HepG2 (cell line): ENCODE results near the gene CLPSL2. TPM values are rescaled to one million over a fixed set of nuclear protein-coding genes. Genes with fewer than 3 reads are reported as not detected.

Source experiments
- ATAC-seq: fragments of 200-7000 bp; cut with Tn5 transposase; 3 replicates; pipeline ENCODE4 v1.9.1; 2020; ENCODE audit warnings: mild to moderate bottlenecking, moderate library complexity
- BruUV-seq: library from RNA; stranded (reverse); fragments of 400-500 nt; replicated peaks from 2 replicates; lab custom pipeline; 2021; lab: Mats Ljungman, UMichigan
- CTCF ChIA-PET: fragments of 300-600 bp; formaldehyde crosslinking; extraction: SDS; loops from one replicate; lab custom pipeline; 2021; ENCODE audit warnings: low total read pairs, inconsistent platforms, low intra/inter-chr PET ratio; lab: Yijun Ruan, JAX
- POLR2A ChIA-PET: fragments of 350-600 bp; sonication (Branson Sonifier 250); formaldehyde crosslinking; loops from one replicate; lab custom pipeline; 2020; ENCODE audit warnings: antibody characterized with exemption, inconsistent platforms; lab: Yijun Ruan, JAX
- DNase-seq: peaks from one replicate; pipeline ENCODE4 v3.0.0-alpha.2; 2015; ENCODE audit warnings: low spot score
- FAIRE-seq: peaks from 3 replicates; lab custom pipeline; 2011; peaks lifted over from hg19 to GRCh38; lab: Jason Lieb, UNC
- H2AFZ ChIP-seq: one replicate; pipeline ENCODE4 v1.6.1; 2011; ENCODE audit warnings: low read length, inconsistent platforms
- H3K27ac ChIP-seq: fragments of 300-600 bp; 3 replicates; pipeline ENCODE4 v1.8.0; 2011; ENCODE audit warnings: mixed run types, mild to moderate bottlenecking, mixed read lengths, low read length, inconsistent platforms; ENCODE audit not compliant: insufficient read depth; ENCODE audit errors: extremely low read length
- H3K27me3 ChIP-seq, 2 experiments: fragments of 200-600 bp in 1 of 2; 2 replicates in 1 of 2; 3 replicates in 1 of 2; pipeline versions ENCODE4 v1.6.0 to v1.8.0; 2011; ENCODE audit warnings: low read length in 2 of 2, mild to moderate bottlenecking in 2 of 2, moderate library complexity in 2 of 2, inconsistent platforms in 1 of 2; ENCODE audit not compliant: insufficient read depth in 2 of 2, control insufficient read depth in 1 of 2
- H3K36me3 ChIP-seq, 2 experiments: fragments of 200-600 bp in 1 of 2; replicated peaks in 1 of 2; 2 replicates in 1 of 2; 3 replicates in 1 of 2; pipeline versions ENCODE4 v1.5.1 to v1.8.0; 2011; ENCODE audit warnings: low read length in 2 of 2, inconsistent platforms in 1 of 2; ENCODE audit not compliant: insufficient read depth in 2 of 2, control insufficient read depth in 1 of 2
- H3K4me1 ChIP-seq: 2 replicates; pipeline ENCODE4 v1.5.1; 2012; ENCODE audit warnings: low read length, inconsistent platforms; ENCODE audit not compliant: insufficient read depth
- H3K4me2 ChIP-seq: 2 replicates; pipeline ENCODE4 v1.6.0; 2011; ENCODE audit warnings: low read depth, low read length, inconsistent platforms
- H3K4me3 ChIP-seq, 3 experiments: fragments of 200-600 bp in 1 of 3; sonication (generic), shearing (Covaris generic) in 1 of 3; replicated peaks in 1 of 3; 2 replicates each; pipeline ENCODE4 v1.5.1; 2011 to 2016; ENCODE audit warnings: low read length in 3 of 3, inconsistent platforms in 2 of 3, low read depth in 2 of 3, mild to moderate bottlenecking in 2 of 3, control low read depth in 1 of 3, mixed read lengths in 1 of 3; ENCODE audit not compliant: insufficient read depth in 1 of 3
- H3K79me2 ChIP-seq: one replicate; pipeline ENCODE4 v1.6.1; 2011; ENCODE audit warnings: low read length, inconsistent platforms; ENCODE audit not compliant: insufficient read depth
- H3K9ac ChIP-seq: 2 replicates; pipeline ENCODE4 v1.6.0; 2011; ENCODE audit warnings: mild to moderate bottlenecking, low read depth, low read length, inconsistent platforms; ENCODE audit not compliant: insufficient read depth
- H3K9me3 ChIP-seq: 2 replicates; pipeline ENCODE4 v1.5.1; 2012; ENCODE audit warnings: mild to moderate bottlenecking, low read length
- H4K20me1 ChIP-seq: 2 replicates; pipeline ENCODE4 v1.6.0; 2011; ENCODE audit warnings: inconsistent platforms, mild to moderate bottlenecking, low read length, moderate library complexity; ENCODE audit not compliant: insufficient read depth
- CREM ChIP-seq, 2 experiments: sonication (generic) in 1 of 2; formaldehyde crosslinking in 1 of 2; IDR thresholded peaks; 2 replicates each; pipeline versions ENCODE4 v1.4.0 to v1.6.1; 2016 to 2020; ENCODE audit warnings: antibody characterized with exemption in 1 of 2, mild to moderate bottlenecking in 1 of 2, missing genetic modification reagents in 1 of 2
- KMT2A ChIP-seq: sonication (generic); formaldehyde crosslinking; IDR thresholded peaks from 2 replicates; pipeline ENCODE4 v1.4.0; 2020; ENCODE audit warnings: missing genetic modification reagents
- WGBS: methylation state at CpG from one replicate; pipeline ENCODE4 v1.1.6; 2017; ENCODE audit warnings: low lambda C conversion rate; 5-methylcytosine and 5-hydroxymethylcytosine counted together
- in situ Hi-C: cut with HindIII; loops from 2 replicates; pipeline ENCODE4 v1.10.0; 2017; ENCODE audit warnings: low pct_unique_long_range_greater_than_20kb; ENCODE audit not compliant: extremely low pct_ligation_motif_present
- intact Hi-C: fragments of 100-400 bp; cut with micrococcal nuclease; formaldehyde crosslinking; loops from one replicate; pipeline ENCODE4 v1.10.0; 2022; ENCODE audit not compliant: unreplicated experiment
- polyA plus RNA-seq, 8 experiments: library from polyadenylated mRNA; depleted of rRNA in 3 of 8; stranded (reverse) in 7 of 8; unstranded in 1 of 8; fragments of >200 nt; fragmentation: Illumina TruSeq in 4 of 8; extraction: Trizol in 4 of 8; gene quantifications; 2 replicates each; pipeline versions ENCODE4 v1.2.1 to v1.2.3, GENCODE V29; 2011 to 2016; ENCODE audit warnings: low read depth in 4 of 8, missing spikeins in 1 of 8, mixed read lengths in 1 of 8; ENCODE audit not compliant: insufficient read depth in 1 of 8
- total RNA-seq, 5 experiments: library from RNA; depleted of rRNA; stranded (reverse); fragments of >200 nt; fragmentation: Illumina TruSeq; extraction: Trizol; gene quantifications; 2 replicates each; pipeline ENCODE4 v1.2.3, GENCODE V29; 2016; ENCODE audit warnings: low read depth in 1 of 5
- TF ChIP-seq, protein P1 (sequence below): sonication (generic); formaldehyde crosslinking; IDR thresholded peaks from 2 replicates; pipeline ENCODE4 v1.5.1; 2020; ENCODE audit warnings: mild to moderate bottlenecking, missing genetic modification reagents

The CLPSL2 gene
- total and polyA plus RNA-seq, 2 of the 13 experiments (the other 11 are each of a cell fraction or from before 2014, with no cell fraction given), result not detected

DNA sequence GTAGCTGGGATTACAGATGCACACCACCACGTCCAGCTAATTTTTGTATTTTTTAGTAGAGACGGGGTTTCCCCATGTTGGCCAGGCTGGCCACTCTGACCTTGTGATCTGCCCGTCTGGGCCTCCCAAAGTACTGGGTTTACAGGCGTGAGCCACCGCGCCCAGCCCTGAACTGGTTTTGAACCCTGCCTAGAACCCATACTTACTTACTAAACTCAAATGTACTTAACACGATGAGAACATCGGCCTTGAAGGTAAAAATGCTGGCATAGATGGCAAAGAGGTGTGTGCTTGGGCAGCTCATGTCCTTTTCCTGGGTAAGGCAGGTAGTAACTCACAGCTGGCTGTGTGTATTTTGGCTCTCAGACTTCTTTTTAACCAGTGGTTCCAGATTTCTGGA, 42.8 kb upstream of the CLPSL2 start:
- in situ Hi-C loops, result loop anchor here (10.0 kb wide), 1 partner anchor 419 kb away; no protein-coding TSS in a partner anchor

More for the DNA sequence above, 42.8 kb upstream of the CLPSL2 start:
- POLR2A ChIA-PET, result no interaction called here
- Histone ChIP-seq H3K4me3 (no peak overlapping the region), H3K4me1 (peaks cover 69% of the 10 kb centered on the region), H2AFZ (no peak overlapping the region), H3K9ac (no peak overlapping the region), H3K79me2 (no peaks in the 10 kb centered on the region), H3K36me3 (no peaks in the 10 kb centered on the region), H3K4me2 (no peak overlapping the region), H3K9me3 (no peaks in the 10 kb centered on the region), H3K27me3 (no peaks in the 10 kb centered on the region), H3K27ac (no peak overlapping the region), H4K20me1 (no peaks in the 10 kb centered on the region)
- intact Hi-C loops, result loop anchor here (10.0 kb wide), 1 partner anchor 439 kb away; the partner anchor contains the start of gene DEF6
- WGBS, result 82% methylated on average over 8 of the region's 8 CpGs
- DNase-seq (no peak), FAIRE-seq (no peak)
- BruUV-seq, result no TSS peak
- CTCF ChIA-PET, result interaction anchor here (5.0 kb wide), 1 partner anchor 150 kb away, joined by 131 read pairs; no protein-coding TSS in a partner anchor
- TF ChIP-seq KMT2A (CRISPR knock-in tag) (no peak), CREM (IDR thresholded peaks at IDR 0.05) (no peak), CREM (CRISPR knock-in tag; IDR thresholded peaks at IDR 0.05) (no peak)
- TF ChIP-seq, protein P1, sequence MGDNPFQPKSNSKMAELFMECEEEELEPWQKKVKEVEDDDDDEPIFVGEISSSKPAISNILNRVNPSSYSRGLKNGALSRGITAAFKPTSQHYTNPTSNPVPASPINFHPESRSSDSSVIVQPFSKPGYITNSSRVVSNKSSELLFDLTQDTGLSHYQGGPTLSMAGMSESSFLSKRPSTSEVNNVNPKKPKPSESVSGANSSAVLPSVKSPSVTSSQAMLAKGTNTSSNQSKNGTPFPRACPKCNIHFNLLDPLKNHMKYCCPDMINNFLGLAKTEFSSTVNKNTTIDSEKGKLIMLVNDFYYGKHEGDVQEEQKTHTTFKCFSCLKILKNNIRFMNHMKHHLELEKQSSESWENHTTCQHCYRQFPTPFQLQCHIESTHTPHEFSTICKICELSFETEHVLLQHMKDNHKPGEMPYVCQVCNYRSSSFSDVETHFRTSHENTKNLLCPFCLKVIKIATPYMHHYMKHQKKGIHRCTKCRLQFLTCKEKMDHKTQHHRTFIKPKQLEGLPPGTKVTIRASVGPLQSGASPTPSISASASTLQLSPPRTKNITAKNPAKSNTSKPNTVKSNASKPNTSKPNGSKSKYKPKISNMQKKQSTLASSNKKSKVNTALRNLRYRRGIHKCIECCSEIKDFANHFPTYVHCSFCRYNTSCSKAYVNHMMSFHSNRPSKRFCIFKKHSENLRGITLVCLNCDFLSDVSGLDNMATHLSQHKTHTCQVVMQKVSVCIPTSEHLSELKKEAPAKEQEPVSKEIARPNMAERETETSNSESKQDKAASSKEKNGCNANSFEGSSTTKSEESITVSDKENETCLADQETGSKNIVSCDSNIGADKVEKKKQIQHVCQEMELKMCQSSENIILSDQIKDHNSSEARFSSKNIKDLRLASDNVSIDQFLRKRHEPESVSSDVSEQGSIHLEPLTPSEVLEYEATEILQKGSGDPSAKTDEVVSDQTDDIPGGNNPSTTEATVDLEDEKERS (CRISPR knock-in tag), result 0 out of 2 replicates have a peak, but pooled peaks have one; percentile 29
- TF ChIP-seq, all 625 proteins: peak for 1
- no peak for ATAC-seq
